ENCODE measurements around the gene LCA5L. TPM values are rescaled to one million over a fixed set of nuclear protein-coding genes. Genes with fewer than 3 reads are reported as not detected.
A peak's percentile ranks its signal among the peaks of the same experiment; 100 is the strongest.
"Not testable (repeated sequence)": the region's sequence is repeated elsewhere in the genome, so short reads cannot be mapped to it uniquely, and the experiment has no call there.

LCA5L gene
- total RNA-seq, 1 donor, result 3.1 TPM

DNA sequence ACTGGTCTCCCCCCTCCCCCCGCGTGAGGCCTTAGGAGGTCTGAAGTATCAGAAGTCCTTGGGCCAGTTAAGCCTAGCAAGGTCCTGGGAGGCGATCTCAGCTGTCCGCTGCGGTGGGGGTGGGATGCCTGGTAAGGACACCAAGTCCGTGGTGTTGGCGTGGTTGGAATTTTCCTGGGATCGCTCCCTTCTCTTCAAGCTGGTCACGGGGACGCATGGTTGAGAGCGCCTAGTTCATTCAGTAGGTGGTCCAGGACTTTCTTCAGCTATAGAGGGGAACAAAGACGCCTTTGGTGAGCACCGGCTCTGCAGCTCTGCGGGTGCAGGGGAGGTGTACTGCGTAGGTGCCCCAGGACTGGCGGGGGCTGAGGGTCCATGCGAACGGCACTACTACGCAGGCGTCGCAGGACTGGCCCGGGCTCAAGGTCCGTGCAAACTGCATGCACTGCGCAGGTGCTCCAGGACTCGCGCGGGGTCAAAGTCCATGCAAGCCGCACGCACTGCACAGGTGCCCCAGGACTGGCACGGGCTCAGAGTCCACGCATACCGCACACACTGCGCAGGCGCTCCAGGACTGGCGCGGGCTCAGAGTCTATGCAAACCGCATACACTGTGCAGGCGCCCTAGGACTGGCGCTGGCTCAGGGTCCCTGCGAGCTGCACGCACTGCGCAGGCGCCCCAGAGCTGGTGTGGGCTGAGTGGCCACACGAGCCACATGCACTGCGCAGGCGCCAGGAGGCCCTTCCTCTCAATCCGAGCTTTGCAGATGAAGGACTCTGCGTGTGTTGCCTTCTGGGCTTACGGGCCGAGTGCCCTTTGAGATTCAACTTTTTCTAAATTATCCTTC is 60.1 kb downstream of the LCA5L start:
- H3K4me3 ChIP-seq (ENCODE audit: low read depth, low read length), result peak overlapping the region; percentile 58
- TF ChIP-seq, protein P1, sequence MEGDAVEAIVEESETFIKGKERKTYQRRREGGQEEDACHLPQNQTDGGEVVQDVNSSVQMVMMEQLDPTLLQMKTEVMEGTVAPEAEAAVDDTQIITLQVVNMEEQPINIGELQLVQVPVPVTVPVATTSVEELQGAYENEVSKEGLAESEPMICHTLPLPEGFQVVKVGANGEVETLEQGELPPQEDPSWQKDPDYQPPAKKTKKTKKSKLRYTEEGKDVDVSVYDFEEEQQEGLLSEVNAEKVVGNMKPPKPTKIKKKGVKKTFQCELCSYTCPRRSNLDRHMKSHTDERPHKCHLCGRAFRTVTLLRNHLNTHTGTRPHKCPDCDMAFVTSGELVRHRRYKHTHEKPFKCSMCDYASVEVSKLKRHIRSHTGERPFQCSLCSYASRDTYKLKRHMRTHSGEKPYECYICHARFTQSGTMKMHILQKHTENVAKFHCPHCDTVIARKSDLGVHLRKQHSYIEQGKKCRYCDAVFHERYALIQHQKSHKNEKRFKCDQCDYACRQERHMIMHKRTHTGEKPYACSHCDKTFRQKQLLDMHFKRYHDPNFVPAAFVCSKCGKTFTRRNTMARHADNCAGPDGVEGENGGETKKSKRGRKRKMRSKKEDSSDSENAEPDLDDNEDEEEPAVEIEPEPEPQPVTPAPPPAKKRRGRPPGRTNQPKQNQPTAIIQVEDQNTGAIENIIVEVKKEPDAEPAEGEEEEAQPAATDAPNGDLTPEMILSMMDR (IDR thresholded peaks at IDR 0.05; ENCODE audit: insufficient read depth, low read length), result no peak
- peak; percentile 81 for DNase-seq (ENCODE audit: low read depth)

- no peak for DNase-seq (ENCODE audit: low read depth)
- H3K4me3 ChIP-seq (ENCODE audit: low read depth, low read length), result no peak overlapping the region
Observed at GRCh38 chr21:39384674-39385298, 60.8 kb downstream of the LCA5L start.

GRCh38 chr21:39382096-39382495 is 63.5 kb downstream of the LCA5L start:
- not testable (repeated sequence) for DNase-seq (ENCODE audit: low read depth); H3K4me3 ChIP-seq (ENCODE audit: low read depth, low read length)

More at GRCh38 chr21:39384674-39385298, 60.8 kb downstream of the LCA5L start:
- TF ChIP-seq, protein P1 (IDR thresholded peaks at IDR 0.05; ENCODE audit: insufficient read depth, low read length), result no peak

DNA sequence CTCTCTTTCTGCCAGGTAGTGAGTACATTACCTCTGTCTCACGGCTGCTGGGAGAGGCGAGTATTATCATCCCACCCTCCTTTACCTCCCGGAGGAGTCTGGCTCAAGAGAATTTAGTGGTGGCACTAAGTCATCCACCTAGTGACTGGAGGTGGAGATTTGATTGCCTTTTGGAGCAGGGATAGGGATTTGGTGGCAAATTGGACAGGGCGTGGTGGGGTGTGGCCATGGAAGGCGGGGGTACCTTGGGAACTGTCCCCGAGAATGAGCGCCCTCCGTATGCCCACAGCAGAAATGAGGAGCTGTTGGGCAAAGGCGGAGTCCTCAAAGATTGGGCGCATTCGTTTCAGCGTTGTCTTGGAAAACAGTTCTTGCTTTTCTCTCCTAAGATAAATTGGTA is 64.6 kb downstream of the LCA5L start:
- TF ChIP-seq, protein P1 (IDR thresholded peaks at IDR 0.05; ENCODE audit: insufficient read depth, low read length), result no peak
- DNase-seq (ENCODE audit: low read depth), result no peak
- peak overlapping the region; percentile 94 for H3K4me3 ChIP-seq (ENCODE audit: low read depth, low read length)

GRCh38 chr21:39379986-39380891 is 65.3 kb downstream of the LCA5L start:
- H3K4me3 ChIP-seq (ENCODE audit: low read depth, low read length), result peak overlapping the region; percentile 94
- peak; percentile 93 for DNase-seq (ENCODE audit: low read depth)
- TF ChIP-seq, protein P1 (IDR thresholded peaks at IDR 0.05; ENCODE audit: insufficient read depth, low read length), result no peak

GRCh38 chr21:39377444-39378050 is 68.0 kb downstream of the LCA5L start:
- no peak overlapping the region for H3K4me3 ChIP-seq (ENCODE audit: low read depth, low read length)
- TF ChIP-seq, protein P1 (IDR thresholded peaks at IDR 0.05; ENCODE audit: insufficient read depth, low read length), result peak; percentile 16
- peak; percentile 55 for DNase-seq (ENCODE audit: low read depth)
